ENCODE data around the gene SIMC1.
A peak's percentile ranks its signal among the peaks of the same experiment; 100 is the strongest.

The SIMC1 gene

DNA sequence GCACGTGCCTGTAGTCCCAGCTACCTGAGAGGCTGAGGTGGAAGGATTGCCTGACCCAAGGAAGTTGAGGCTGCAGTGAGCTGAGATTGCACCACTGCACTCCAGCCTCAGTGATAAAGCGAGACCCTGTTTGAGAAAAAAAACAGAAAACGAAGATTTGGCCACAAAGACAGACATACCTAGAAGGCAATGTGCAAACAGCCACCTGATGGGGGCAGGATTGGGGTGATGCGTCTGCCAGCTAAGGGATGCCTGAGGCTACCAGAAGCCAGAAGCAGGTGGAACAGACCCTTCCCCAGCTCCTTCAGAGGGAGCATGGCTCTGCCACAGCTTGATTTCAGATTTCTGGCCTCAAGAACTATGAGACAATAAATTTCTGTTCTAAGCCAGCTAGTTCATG, 153.3 kb downstream of the SIMC1 start:
- TF ChIP-seq, protein P1, sequence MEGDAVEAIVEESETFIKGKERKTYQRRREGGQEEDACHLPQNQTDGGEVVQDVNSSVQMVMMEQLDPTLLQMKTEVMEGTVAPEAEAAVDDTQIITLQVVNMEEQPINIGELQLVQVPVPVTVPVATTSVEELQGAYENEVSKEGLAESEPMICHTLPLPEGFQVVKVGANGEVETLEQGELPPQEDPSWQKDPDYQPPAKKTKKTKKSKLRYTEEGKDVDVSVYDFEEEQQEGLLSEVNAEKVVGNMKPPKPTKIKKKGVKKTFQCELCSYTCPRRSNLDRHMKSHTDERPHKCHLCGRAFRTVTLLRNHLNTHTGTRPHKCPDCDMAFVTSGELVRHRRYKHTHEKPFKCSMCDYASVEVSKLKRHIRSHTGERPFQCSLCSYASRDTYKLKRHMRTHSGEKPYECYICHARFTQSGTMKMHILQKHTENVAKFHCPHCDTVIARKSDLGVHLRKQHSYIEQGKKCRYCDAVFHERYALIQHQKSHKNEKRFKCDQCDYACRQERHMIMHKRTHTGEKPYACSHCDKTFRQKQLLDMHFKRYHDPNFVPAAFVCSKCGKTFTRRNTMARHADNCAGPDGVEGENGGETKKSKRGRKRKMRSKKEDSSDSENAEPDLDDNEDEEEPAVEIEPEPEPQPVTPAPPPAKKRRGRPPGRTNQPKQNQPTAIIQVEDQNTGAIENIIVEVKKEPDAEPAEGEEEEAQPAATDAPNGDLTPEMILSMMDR (IDR thresholded peaks at IDR 0.05; ENCODE audit: low read depth, low read length) = 0 out of 2 replicates have a peak, but pooled peaks have one; percentile 6
- no peak overlapping the region for H3K27ac ChIP-seq
- no peaks in the 10 kb centered on the region for H3K27me3 ChIP-seq (ENCODE audit: insufficient read depth, low read depth, severe bottlenecking)
- no peak overlapping the region for H3K4me3 ChIP-seq (ENCODE audit: low read depth, low read length)
- no peaks in the 10 kb centered on the region for H3K9me3 ChIP-seq (ENCODE audit: severe bottlenecking)
- no peak for DNase-seq
- H3K36me3 ChIP-seq = peaks cover 31% of the 10 kb centered on the region

DNA sequence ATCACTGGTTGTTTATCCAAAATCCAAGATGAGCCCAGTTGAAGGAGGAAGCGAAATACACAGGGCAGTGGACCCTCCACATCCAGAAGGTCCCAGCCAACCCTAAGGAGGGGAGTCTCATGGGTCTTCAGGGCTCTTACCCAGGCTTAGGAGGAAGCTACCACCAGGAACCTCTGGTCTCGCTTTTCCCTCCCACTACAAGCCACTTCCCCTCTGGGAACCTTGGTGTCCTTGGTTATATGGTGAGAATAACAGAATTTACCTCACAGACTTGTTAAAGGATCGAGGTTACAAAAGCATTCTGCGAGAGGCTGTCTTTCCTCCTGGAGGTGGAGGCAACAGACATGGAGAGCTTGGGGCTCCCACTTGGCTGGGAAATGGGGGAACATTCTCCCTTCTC, 153.8 kb downstream of the SIMC1 start:
- TF ChIP-seq, protein P1 (IDR thresholded peaks at IDR 0.05; ENCODE audit: low read depth, low read length) = no peak
- Histone ChIP-seq H3K9me3 (ENCODE audit: severe bottlenecking) (no peaks in the 10 kb centered on the region), H3K27ac (no peak overlapping the region), H3K36me3 (peaks cover 33% of the 10 kb centered on the region), H3K27me3 (ENCODE audit: insufficient read depth, low read depth, severe bottlenecking) (no peaks in the 10 kb centered on the region), H3K4me3 (ENCODE audit: low read depth, low read length) (no peak overlapping the region)
- DNase-seq = no peak

DNA sequence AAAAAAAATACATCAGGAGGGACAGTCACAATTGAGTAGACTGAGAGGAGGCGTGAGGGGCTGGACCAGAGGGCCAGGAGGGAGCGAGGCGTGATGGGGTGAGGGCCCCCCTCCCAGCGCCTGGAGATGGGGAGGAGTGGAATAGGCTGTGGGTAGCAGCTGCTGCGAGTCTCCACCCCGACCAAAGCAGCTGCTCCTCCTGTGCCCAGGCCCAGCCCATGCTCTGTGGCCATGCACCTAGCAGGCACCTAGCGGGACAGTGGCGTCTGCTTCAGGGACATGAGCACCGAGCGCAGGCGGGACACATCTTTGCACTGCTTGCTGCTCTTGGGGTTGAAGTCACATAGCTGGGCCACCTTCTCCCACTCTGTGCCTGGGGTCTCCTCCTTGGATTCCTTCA, 154.3 kb downstream of the SIMC1 start:
- no peak overlapping the region for H3K27ac ChIP-seq
- TF ChIP-seq, protein P1 (IDR thresholded peaks at IDR 0.05; ENCODE audit: low read depth, low read length) = no peak

DNA sequence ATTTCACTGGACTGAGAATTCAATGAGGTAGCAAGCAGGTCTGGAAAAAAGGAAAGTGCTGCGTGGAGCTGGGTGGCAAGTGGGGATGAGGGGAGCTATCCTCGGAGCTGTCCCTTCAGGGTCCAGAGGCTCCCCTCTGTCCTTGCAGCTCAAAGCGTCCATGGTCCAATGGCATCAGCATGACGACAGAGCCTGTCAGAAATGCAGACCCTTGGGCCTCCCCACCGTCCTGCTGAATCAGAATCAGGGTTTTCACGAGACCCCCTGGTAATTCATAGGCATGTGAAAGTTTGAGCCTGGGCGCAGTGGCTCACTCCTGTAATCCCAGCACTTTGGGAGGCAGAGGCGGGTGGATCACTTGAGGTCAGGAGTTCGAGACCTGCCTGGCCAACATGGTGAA, 155.9 kb downstream of the SIMC1 start:
- peaks cover 30% of the 10 kb centered on the region for H3K36me3 ChIP-seq
- TF ChIP-seq, protein P1 (IDR thresholded peaks at IDR 0.05; ENCODE audit: low read depth, low read length) = no peak
- H3K27ac ChIP-seq = no peak overlapping the region
- no peak overlapping the region for H3K4me3 ChIP-seq (ENCODE audit: low read depth, low read length)
- H3K27me3 ChIP-seq (ENCODE audit: insufficient read depth, low read depth, severe bottlenecking) = no peaks in the 10 kb centered on the region
- DNase-seq = no peak
- H3K9me3 ChIP-seq (ENCODE audit: severe bottlenecking) = no peaks in the 10 kb centered on the region

More for the DNA sequence above, 154.3 kb downstream of the SIMC1 start:
- H3K36me3 ChIP-seq = peaks cover 33% of the 10 kb centered on the region
- H3K4me3 ChIP-seq (ENCODE audit: low read depth, low read length) = no peak overlapping the region
- H3K9me3 ChIP-seq (ENCODE audit: severe bottlenecking) = no peaks in the 10 kb centered on the region
- H3K27me3 ChIP-seq (ENCODE audit: insufficient read depth, low read depth, severe bottlenecking) = no peaks in the 10 kb centered on the region
- DNase-seq = no peak

DNA sequence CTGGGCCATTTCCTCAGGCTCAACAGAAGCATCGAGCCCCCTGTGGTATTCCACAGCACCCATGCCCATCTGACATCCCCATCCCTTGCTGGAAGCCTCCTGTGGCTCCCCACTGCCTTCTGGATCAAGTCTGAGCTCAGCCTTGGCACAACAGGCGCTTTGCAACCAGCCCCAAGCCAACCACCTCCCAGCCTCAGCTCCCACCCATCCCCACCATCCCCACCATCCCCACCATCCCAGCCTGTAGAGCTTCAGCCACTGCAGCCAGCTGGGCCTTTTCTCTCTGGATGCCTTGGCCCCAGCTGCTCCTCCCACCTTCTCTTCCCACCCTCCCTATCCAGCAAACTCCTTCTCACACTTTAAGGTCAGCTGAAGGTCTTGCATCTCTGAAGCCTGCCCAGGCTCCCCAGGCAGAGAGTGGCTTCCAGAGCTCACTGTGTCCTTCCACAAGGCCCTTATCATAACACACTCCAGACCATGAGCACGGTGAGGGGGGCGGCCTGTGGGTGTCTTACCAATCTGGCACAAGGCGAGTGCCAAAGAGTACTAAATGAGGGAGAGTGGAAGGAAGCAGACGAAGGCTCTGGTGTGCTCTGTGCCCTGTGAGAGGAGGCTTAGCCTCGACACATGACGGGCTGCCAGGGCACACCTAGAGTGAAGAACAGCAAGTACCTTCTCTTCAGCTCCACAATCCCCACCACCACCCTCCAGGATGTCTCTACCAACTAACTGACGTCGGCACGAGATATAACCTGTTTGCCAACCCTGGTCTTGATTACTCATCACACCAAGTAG, 156.9 kb downstream of the SIMC1 start:
- Histone ChIP-seq H3K36me3 (peaks cover 30% of the 10 kb centered on the region), H3K4me3 (ENCODE audit: low read depth, low read length) (no peak overlapping the region), H3K9me3 (ENCODE audit: severe bottlenecking) (no peaks in the 10 kb centered on the region), H3K27ac (no peak overlapping the region), H3K27me3 (ENCODE audit: insufficient read depth, low read depth, severe bottlenecking) (no peaks in the 10 kb centered on the region)
- no peak for DNase-seq
- TF ChIP-seq, protein P1 (IDR thresholded peaks at IDR 0.05; ENCODE audit: low read depth, low read length) = no peak
